GM12891 (cell line): ENCODE results near the gene DNHD1.

Experiments used
- PAX5 ChIP-seq: IDR thresholded peaks from 2 replicates; pipeline ENCODE4 v1.6.1; 2011; ENCODE audit warnings: low read length, moderate library complexity, mild to moderate bottlenecking; ENCODE audit not compliant: insufficient read depth, severe bottlenecking
- POLR2A ChIP-seq: IDR thresholded peaks from 2 replicates; pipeline ENCODE4 v1.6.1; 2011; ENCODE audit warnings: low read depth, low read length, control low read depth
- POLR2AphosphoS5 ChIP-seq: IDR thresholded peaks from 2 replicates; pipeline ENCODE4 v1.6.1; 2011; ENCODE audit warnings: low read depth, low read length, control low read depth
- SPI1 ChIP-seq: IDR thresholded peaks from 2 replicates; pipeline ENCODE4 v1.6.1; 2011; ENCODE audit warnings: low read depth, low read length, control low read depth
- TAF1 ChIP-seq: IDR thresholded peaks from 2 replicates; pipeline ENCODE4 v1.6.1; 2011; ENCODE audit warnings: low read depth, low read length, control low read depth

GRCh38 chr11:6574816-6575715, 78.0 kb downstream of the DNHD1 start:
- TF ChIP-seq TAF1 (no peak), POLR2AphosphoS5 (no peak), POLR2A (no peak), SPI1 (no peak), PAX5 (no peak)
